GM13977 (cell line): Measurements from ENCODE around the gene GTF3C5.

Source experiments
- DNase-seq: peaks from one replicate; pipeline ENCODE4 v3.0.0; 2012; ENCODE audit warnings: low spot score
- CTCF ChIP-seq: IDR thresholded peaks from 2 replicates; pipeline ENCODE4 v1.5.1; 2012; ENCODE audit warnings: mild to moderate bottlenecking, control low read depth; ENCODE audit not compliant: insufficient read depth; ENCODE audit errors: extremely low read depth, missing control alignments
- in situ Hi-C: fragments of 300-500 bp; cut with MboI; formaldehyde crosslinking; loops from one replicate; pipeline ENCODE4 v1.12.0; 2022; ENCODE audit warnings: low sequenced_read_pairs, low pct_unique_long_range_greater_than_20kb, mixed read lengths, inconsistent platforms; ENCODE audit not compliant: unreplicated experiment

Gene GTF3C5

GRCh38 chr9:133009906-133010582 is 20.8 kb upstream of the GTF3C5 start:
- no peak for TF ChIP-seq CTCF
- no peak for DNase-seq
- in situ Hi-C loops, result no loop called here

- TF ChIP-seq CTCF, result no peak
- in situ Hi-C loops, result no loop called here
- DNase-seq, result no peak
Observed at GRCh38 chr9:133014696-133015095, 16.1 kb upstream of the GTF3C5 start.

DNA sequence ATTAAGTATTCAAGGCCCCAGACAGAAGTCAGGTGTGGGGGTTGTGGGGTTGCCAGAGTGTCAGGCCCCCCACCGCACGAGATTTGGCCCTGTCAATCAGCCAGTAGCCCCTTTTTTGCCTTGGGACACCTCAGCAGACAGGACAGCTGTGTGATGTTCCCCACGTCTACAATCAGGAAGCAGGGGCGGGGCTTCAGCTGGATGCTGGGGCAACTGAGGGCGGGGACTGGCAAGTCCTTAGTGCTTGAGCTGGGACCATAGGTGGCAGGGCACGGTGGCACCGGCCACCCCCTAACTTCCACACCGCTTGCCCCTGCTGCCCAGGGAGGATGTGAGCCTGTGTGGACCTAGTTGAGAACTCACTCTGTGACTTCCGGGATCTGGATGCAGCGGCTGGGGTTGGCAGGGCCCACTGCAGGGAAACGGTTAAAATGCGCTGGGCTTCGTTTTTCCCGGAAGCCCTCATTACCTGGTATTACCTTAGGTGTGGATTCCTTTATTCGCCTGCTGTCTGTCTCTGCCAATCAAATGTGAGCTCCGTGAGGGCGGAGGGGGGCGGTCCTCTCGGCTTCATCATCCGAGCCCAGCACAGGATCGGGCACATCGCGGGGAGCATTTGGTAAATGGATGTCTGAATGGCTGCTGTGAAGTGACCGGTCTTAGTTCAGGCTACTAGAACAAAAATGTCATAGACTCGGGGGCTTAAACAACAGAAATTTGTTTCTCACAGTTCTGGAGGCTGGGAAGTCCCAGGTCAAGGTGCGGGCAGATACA is 7.5 kb upstream of the GTF3C5 start:
- in situ Hi-C loops, result no loop called here
- no peak for DNase-seq
- no peak for TF ChIP-seq CTCF

GRCh38 chr9:133026426-133026825 is 4.4 kb upstream of the GTF3C5 start:
- no peak for DNase-seq
- in situ Hi-C loops, result no loop called here

DNA sequence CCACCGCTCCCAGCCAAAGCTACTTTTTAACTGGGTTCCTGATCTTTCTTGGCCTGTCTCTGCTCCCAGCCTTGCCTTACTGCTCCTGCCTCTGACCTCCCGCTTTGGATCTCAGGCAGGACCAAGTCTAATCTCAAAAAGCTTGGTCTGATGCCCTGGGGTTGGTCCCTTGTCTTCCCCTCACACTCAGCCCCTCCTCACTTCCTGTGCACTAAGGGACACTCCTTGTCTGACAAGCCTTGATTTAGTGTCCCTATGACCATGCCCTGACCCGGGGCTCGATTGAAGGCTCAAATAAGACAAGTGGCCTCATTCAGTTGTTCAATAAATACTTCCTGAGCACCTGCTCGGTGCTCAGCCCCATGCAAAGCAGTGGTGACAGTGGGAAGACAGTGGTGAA is 3.7 kb upstream of the GTF3C5 start:
- TF ChIP-seq CTCF, result no peak
- in situ Hi-C loops, result no loop called here
- DNase-seq, result no peak

More at GRCh38 chr9:133026426-133026825, 4.4 kb upstream of the GTF3C5 start:
- TF ChIP-seq CTCF, result no peak

DNA sequence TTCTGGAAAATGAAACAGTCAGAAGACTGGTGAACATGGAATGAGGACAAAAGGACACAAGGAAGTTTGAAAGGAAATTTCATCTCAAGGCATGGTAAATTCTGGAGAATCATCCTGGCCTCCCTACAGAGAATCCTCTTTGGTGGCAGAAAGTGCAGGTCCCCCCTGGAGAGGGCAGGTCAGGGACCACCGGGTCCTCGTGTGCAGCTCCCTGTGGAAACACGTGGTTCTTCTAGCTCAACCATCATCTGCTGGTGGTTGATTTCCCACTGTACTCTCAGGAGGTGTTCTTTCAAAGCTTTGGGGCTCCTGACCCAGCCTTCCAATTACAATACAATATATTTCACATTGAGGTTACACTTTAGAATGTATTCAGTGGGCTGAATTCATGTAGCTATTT is 2.6 kb upstream of the GTF3C5 start:
- in situ Hi-C loops, result no loop called here
- TF ChIP-seq CTCF, result no peak
- DNase-seq, result no peak
